GM19023 (cell line): Measurements from ENCODE around the gene ACO1.

Experiments
- ATAC-seq: cut with Tn5 transposase; IDR thresholded peaks from one replicate; pipeline ENCODE4 v1.9.1; 2021; ENCODE audit warnings: mild to moderate bottlenecking, moderate library complexity; ENCODE audit not compliant: unreplicated experiment

Gene ACO1

GRCh38 chr9:32414856-32415255 lies 30.4 kb downstream of the ACO1 start:
- ATAC-seq = no peak

- ATAC-seq = no peak
These were observed 35.5 kb downstream of the ACO1 start for GRCh38 chr9:32419921-32420320.

- no peak for ATAC-seq
These were observed 37.9 kb downstream of the ACO1 start for GRCh38 chr9:32422237-32422806.

GRCh38 chr9:32423371-32423770 lies 38.9 kb downstream of the ACO1 start:
- ATAC-seq = no peak

GRCh38 chr9:32424616-32425015 lies 40.2 kb downstream of the ACO1 start:
- ATAC-seq = no peak

- no peak for ATAC-seq
These were observed 42.0 kb downstream of the ACO1 start for GRCh38 chr9:32426278-32426939.

GRCh38 chr9:32427111-32427873 lies 42.8 kb downstream of the ACO1 start:
- no peak for ATAC-seq

GRCh38 chr9:32430720-32431119 lies 46.3 kb downstream of the ACO1 start:
- no peak for ATAC-seq

- no peak for ATAC-seq
These were observed 46.8 kb downstream of the ACO1 start for GRCh38 chr9:32431196-32431595.

- ATAC-seq = peak; percentile 58
These were observed 47.6 kb downstream of the ACO1 start for GRCh38 chr9:32431940-32432555.

GRCh38 chr9:32434892-32435291 lies 50.4 kb downstream of the ACO1 start:
- ATAC-seq = no peak

- ATAC-seq = no peak
These were observed 57.2 kb downstream of the ACO1 start for GRCh38 chr9:32441678-32442077.

- ATAC-seq = no peak
These were observed 58.0 kb downstream of the ACO1 start for GRCh38 chr9:32442433-32442832.

- no peak for ATAC-seq
These were observed 65.5 kb downstream of the ACO1 start for GRCh38 chr9:32449969-32450368.

GRCh38 chr9:32454280-32454679 lies 69.8 kb downstream of the ACO1 start:
- ATAC-seq = no peak

- no peak for ATAC-seq
These were observed 71.3 kb downstream of the ACO1 start for GRCh38 chr9:32455738-32456137.

GRCh38 chr9:32456564-32456963 lies 72.1 kb downstream of the ACO1 start:
- ATAC-seq = no peak

- no peak for ATAC-seq
These were observed 79.3 kb downstream of the ACO1 start for GRCh38 chr9:32463500-32464293.

GRCh38 chr9:32468740-32469139 lies 84.3 kb downstream of the ACO1 start:
- ATAC-seq = no peak

GRCh38 chr9:32472344-32472743 lies 87.9 kb downstream of the ACO1 start:
- ATAC-seq = no peak

GRCh38 chr9:32483343-32483742 lies 98.9 kb downstream of the ACO1 start:
- no peak for ATAC-seq
